ENCODE results near the gene ZBTB44. TPM values are rescaled to one million over a fixed set of nuclear protein-coding genes. Genes with fewer than 3 reads are reported as not detected.

The ZBTB44 gene
- total RNA-seq, 1 experiment from 2014 or later = 66.4 TPM

DNA sequence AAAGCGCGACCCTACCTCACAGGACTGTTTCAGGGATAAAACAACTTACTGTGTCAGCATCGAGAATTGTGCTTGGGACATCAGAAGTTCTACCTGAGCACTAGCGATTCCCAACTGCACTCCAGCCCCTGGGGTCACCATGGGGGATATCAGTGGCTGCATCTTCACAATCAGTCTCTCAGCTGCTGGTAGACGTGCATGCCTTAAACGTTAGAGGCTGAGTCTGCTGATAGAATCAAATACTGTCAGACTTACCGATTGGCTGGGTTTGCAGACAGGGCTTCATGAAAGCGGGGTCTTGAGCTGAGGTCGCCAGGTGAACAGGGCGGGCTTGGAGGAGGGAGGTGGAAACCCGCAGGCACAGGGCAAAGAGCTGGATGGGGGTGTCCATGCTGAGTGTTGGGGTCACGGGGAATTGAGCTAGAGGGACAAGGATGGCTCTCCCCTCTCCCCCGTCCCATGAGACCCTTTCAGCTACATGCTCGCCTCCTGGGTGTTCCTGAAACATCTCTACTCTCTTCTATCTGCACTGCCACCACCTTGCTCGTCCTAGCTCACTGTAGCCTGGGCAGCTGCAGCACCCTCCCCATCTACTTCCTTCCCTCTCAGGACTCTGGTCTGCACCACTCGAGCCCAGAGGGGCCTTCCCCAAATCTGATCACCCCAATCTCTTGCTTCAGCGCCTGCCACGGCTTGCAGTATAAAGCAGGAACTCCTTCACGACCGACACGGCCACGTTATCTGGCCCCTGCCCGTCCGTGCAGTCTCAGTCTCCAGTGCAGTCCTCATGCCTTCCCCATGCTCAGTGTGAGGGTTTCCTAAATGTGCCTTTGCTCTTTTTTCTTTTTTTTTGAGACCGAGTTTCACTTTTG, 111.7 kb downstream of the ZBTB44 start:
- TF ChIP-seq POLR2AphosphoS5 (IDR thresholded peaks at IDR 0.05; ENCODE audit: low read depth, low read length) (no peak), SIN3A (IDR thresholded peaks at IDR 0.05; ENCODE audit: borderline replicate concordance, insufficient read depth, low read depth, low read length) (no peak), TCF7L2 (IDR thresholded peaks at IDR 0.05; ENCODE audit: low read depth, low read length) (no peak)
- TF ChIP-seq, protein P1, sequence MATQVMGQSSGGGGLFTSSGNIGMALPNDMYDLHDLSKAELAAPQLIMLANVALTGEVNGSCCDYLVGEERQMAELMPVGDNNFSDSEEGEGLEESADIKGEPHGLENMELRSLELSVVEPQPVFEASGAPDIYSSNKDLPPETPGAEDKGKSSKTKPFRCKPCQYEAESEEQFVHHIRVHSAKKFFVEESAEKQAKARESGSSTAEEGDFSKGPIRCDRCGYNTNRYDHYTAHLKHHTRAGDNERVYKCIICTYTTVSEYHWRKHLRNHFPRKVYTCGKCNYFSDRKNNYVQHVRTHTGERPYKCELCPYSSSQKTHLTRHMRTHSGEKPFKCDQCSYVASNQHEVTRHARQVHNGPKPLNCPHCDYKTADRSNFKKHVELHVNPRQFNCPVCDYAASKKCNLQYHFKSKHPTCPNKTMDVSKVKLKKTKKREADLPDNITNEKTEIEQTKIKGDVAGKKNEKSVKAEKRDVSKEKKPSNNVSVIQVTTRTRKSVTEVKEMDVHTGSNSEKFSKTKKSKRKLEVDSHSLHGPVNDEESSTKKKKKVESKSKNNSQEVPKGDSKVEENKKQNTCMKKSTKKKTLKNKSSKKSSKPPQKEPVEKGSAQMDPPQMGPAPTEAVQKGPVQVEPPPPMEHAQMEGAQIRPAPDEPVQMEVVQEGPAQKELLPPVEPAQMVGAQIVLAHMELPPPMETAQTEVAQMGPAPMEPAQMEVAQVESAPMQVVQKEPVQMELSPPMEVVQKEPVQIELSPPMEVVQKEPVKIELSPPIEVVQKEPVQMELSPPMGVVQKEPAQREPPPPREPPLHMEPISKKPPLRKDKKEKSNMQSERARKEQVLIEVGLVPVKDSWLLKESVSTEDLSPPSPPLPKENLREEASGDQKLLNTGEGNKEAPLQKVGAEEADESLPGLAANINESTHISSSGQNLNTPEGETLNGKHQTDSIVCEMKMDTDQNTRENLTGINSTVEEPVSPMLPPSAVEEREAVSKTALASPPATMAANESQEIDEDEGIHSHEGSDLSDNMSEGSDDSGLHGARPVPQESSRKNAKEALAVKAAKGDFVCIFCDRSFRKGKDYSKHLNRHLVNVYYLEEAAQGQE (IDR thresholded peaks at IDR 0.05; ENCODE audit: insufficient read depth in 1 of 2, low read depth in 2 of 2, low read length in 1 of 2) = no peak
- TF ChIP-seq, protein P2, sequence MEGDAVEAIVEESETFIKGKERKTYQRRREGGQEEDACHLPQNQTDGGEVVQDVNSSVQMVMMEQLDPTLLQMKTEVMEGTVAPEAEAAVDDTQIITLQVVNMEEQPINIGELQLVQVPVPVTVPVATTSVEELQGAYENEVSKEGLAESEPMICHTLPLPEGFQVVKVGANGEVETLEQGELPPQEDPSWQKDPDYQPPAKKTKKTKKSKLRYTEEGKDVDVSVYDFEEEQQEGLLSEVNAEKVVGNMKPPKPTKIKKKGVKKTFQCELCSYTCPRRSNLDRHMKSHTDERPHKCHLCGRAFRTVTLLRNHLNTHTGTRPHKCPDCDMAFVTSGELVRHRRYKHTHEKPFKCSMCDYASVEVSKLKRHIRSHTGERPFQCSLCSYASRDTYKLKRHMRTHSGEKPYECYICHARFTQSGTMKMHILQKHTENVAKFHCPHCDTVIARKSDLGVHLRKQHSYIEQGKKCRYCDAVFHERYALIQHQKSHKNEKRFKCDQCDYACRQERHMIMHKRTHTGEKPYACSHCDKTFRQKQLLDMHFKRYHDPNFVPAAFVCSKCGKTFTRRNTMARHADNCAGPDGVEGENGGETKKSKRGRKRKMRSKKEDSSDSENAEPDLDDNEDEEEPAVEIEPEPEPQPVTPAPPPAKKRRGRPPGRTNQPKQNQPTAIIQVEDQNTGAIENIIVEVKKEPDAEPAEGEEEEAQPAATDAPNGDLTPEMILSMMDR (IDR thresholded peaks at IDR 0.05) = no peak
- intact Hi-C loops (cut with micrococcal nuclease; ENCODE audit: unreplicated experiment) = no loop called here
- Histone ChIP-seq H3K27ac (ENCODE audit: low read length) (no peak overlapping the region), H3K27me3 (ENCODE audit: control insufficient read depth, insufficient read depth, low read length) (no peaks in the 10 kb centered on the region), H3K36me3 (ENCODE audit: control insufficient read depth, insufficient read depth, low read length) (no peaks in the 10 kb centered on the region), H3K4me3 (ENCODE audit: low read depth in 2 of 2, low read length in 2 of 2) (no peak overlapping the region), H3K9me3 (ENCODE audit: control insufficient read depth, insufficient read depth, low read depth, low read length) (no peaks in the 10 kb centered on the region), H3K4me1 (ENCODE audit: control insufficient read depth, insufficient read depth, low read length) (no peaks in the 10 kb centered on the region)
- no TSS peak for BruUV-seq (replicated peaks)
- ChIA-PET CTCF (interaction anchor here (2.7 kb wide), 1 partner anchor 10 kb away, joined by 11 read pairs; no protein-coding TSS in a partner anchor), POLR2A (interaction anchor here (0.6 kb wide), 1 partner anchor 201 kb away, joined by 5 read pairs; no protein-coding TSS in a partner anchor)
- ATAC-seq = no peak
- in situ Hi-C loops (cut with HindIII; ENCODE audit: low pct_unique_long_range_greater_than_20kb, low sequenced_read_pairs) = no loop called here
- DNase-seq (ENCODE audit: low read depth, low spot score) = no peak

DNA sequence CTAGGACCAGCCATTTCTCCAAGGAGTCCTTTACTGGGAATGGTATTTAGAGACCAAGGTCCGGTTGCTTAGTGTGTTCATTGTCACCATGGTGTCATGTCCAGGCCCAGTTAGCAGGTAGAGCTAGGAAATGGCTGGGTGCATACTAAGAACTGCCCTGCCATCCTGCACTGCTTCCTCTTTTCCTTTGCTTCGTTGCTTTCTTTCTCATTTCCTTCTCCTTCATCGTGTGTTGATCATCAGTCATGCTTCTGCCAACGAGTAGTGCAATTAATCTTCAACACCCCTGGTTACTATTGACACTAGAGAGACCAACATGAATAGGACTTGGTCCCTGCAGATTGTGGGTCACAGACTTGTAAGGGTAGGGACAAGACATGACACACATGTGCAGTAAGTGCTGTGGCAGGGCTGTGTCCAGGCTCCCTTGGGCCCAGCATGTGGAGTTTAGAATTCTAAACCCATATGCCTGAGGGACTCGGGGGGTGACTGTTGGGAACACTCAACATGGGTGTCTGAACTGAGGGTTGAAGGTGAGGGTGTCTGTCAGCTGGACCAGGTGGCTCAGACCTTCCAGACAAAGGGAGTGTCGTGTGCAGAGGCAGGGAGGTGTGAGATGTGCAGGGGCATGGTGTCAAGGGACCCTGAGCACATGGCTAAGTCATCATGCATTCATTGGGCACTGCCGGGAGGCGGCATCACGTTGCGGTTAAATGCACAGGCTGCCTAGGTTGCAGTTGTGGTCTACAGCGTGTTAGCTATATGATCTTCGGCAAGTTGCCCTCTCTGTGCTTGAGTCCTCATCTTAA, 112.5 kb downstream of the ZBTB44 start:
- Histone ChIP-seq H3K27me3 (ENCODE audit: control insufficient read depth, insufficient read depth, low read length) (no peaks in the 10 kb centered on the region), H3K4me1 (ENCODE audit: control insufficient read depth, insufficient read depth, low read length) (no peaks in the 10 kb centered on the region), H3K36me3 (ENCODE audit: control insufficient read depth, insufficient read depth, low read length) (no peaks in the 10 kb centered on the region), H3K27ac (ENCODE audit: low read length) (no peak overlapping the region), H3K9me3 (ENCODE audit: control insufficient read depth, insufficient read depth, low read depth, low read length) (no peaks in the 10 kb centered on the region), H3K4me3 (ENCODE audit: low read depth in 2 of 2, low read length in 2 of 2) (no peak overlapping the region)
- intact Hi-C loops (cut with micrococcal nuclease; ENCODE audit: unreplicated experiment) (no loop called here), in situ Hi-C loops (cut with HindIII; ENCODE audit: low pct_unique_long_range_greater_than_20kb, low sequenced_read_pairs) (no loop called here)
- no TSS peak for BruUV-seq (replicated peaks)
- DNase-seq (ENCODE audit: low read depth, low spot score) (no peak), ATAC-seq (no peak)
- no peak for TF ChIP-seq POLR2AphosphoS5 (IDR thresholded peaks at IDR 0.05; ENCODE audit: low read depth, low read length)
- TF ChIP-seq, protein P1 (IDR thresholded peaks at IDR 0.05; ENCODE audit: insufficient read depth in 1 of 2, low read depth in 2 of 2, low read length in 1 of 2) = no peak
- no peak for TF ChIP-seq SIN3A (IDR thresholded peaks at IDR 0.05; ENCODE audit: borderline replicate concordance, insufficient read depth, low read depth, low read length)
- no peak for TF ChIP-seq TCF7L2 (IDR thresholded peaks at IDR 0.05; ENCODE audit: low read depth, low read length)
- TF ChIP-seq, protein P2 (IDR thresholded peaks at IDR 0.05) = no peak
- CTCF ChIA-PET = interaction anchor here (2.7 kb wide), 1 partner anchor 11 kb away, joined by 11 read pairs; no protein-coding TSS in a partner anchor
- POLR2A ChIA-PET = interaction anchor here (0.6 kb wide), 1 partner anchor 202 kb away, joined by 5 read pairs; no protein-coding TSS in a partner anchor
